GM21786 (cell line): ENCODE measurements around the gene TASP1.
A peak's percentile ranks its signal among the peaks of the same experiment; 100 is the strongest.

Experiments used
- ATAC-seq: cut with Tn5 transposase; IDR thresholded peaks from one replicate; pipeline ENCODE4 v1.9.1; 2021; ENCODE audit not compliant: unreplicated experiment

The TASP1 gene

DNA sequence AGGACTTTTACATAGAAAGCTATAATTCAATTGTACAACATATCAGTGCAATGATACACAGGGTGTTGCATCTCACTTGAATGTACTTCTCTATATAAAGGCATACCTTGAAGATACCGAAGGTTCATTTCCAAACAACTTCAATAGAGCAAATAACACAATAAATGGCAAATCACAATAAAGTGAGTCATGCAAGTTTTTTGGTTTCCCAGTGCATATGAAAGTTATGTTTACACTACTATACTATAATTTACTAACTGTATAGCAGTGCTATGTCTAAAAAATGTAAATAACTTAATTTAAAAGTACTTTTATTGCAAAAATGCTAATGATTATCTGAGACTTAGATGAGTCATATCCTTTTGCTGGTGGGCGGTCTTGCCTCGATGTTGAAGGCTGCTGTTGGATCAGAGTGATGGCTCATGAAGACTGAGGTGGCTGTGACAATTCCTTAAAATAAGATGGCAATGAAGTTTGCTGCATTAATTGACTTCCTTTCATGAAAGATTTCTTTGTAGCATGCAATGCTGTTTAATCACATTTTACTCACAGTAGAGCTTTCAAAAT, 188.8 kb downstream of the TASP1 start:
- ATAC-seq, result no peak

DNA sequence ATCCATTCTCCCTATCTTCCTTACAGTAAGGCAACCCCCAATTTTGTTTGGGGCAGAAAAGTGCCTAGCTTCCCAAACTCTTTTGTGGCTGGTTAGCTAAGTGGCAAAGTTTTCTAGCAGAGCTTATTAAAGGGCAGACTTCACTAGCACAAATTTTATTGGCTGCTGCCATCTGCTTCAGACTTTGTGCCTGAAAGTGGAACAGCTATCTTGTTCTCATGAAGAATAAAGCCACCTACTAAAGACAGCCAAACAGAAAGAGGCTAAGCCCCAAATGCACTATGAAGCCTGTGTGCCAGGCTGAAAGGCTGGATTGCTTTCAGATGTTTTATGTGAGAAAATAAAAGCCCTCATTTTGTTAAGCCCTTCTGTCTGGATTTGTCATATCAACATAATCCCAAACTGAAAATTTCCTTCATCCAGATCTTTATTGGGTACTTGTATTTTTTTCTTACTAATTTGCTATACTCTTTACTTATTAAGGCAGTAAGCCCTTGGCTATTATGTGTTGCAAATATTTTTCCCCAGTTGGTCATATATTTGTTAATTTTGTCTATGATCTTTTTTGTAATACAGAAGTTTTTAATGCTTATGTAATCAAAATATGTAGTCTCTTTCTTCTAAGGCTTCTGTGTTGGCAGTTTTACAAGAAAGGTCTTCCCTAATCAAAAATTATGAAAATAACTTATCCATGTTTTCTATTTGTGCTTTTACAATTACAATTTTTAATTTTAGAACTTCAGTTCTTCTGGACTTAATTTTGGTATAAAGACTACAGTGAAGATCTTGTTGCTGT, 191.1 kb downstream of the TASP1 start:
- no peak for ATAC-seq

DNA sequence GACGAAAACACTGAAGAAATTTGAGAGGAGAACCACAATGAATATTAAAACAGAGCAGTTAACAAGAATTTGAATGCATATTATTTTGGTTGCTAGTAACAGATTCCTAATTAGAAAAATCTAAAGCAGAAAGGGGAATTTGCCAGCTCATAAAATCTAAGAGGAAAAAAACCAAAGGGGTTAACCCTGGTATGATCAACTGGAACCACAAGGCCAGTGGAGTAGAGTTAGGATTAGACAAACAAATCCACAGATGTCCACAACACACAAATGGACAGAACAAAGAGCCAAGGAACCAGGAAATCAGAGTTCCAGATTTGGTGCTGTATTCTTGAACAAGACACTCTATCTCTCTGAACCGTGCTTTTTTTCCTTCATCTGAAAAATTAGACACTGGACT, 195.0 kb downstream of the TASP1 start:
- no peak for ATAC-seq

DNA sequence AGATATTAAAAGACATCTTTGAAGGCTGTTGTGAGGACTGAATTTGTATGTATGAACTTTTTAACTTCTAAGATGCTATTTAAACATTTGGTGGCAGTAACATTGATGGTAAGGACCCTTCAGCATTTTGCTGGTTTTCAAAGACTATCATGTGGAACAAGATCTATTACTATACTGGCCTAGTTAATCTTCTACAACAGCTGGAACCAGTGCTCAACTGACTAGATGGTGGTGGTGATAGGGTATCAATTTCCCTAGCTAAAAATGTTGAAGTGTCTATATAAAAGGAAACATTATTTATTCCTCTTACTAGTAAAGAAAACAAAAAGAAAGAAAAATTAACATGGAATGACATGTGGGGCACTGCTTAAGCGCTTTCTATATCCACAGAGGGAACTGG, 195.7 kb downstream of the TASP1 start:
- ATAC-seq, result no peak

DNA sequence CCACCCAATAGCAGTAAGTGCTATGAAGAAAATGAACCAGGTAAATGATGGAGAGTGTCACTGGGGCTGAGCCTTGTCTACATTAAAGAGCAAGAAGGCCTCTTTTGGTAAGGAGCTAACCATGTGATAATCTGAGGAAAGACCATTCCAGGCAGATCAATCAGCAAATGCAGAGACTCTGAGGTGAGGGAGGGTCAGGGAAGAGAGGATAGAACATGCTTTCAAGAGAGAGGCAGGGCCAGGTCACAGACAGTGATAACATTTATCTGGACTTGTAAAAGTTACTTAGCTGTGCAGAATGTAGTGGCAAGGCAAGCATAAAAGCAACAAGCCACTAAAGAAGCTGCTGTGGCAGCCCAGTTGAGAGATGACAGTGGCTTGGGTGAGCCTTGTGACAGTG, 197.3 kb downstream of the TASP1 start:
- no peak for ATAC-seq

DNA sequence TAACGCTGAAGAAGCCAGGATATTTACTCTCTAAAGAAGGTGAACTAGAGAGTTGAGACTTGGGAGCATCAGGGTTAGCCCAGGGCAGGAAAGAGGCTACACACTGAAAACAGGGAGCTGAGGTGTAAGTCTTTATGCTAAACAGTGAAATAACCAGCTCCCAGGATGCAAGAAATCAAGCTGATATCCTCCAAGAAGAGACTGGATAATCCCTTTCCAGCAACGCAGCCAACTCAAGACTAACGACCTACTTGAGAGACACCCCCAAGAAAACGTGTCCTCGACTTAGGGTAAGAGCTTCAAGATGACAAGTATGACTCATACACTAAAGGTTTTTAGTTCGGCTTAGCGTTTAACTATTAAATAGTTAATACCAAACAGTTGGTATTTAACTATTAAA, 202.2 kb downstream of the TASP1 start:
- ATAC-seq, result no peak

DNA sequence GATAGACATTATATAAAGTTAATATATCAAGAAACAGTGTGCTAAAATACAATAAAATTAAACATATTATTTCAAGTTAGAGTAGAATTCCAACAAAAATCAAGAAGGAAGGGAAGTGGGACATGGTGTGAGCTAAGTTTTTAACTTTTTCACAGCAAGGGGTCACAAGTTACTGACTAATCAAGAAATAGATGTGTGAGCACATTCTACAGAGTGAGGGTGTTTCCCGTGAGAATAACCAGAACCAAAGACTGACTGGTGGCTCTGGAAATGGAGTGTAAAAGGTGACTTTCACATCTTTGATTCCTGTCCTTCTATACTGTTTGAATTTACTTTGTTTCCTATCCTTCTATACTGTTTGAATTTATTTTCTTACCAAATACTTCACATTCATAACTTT, 206.6 kb downstream of the TASP1 start:
- ATAC-seq, result no peak

DNA sequence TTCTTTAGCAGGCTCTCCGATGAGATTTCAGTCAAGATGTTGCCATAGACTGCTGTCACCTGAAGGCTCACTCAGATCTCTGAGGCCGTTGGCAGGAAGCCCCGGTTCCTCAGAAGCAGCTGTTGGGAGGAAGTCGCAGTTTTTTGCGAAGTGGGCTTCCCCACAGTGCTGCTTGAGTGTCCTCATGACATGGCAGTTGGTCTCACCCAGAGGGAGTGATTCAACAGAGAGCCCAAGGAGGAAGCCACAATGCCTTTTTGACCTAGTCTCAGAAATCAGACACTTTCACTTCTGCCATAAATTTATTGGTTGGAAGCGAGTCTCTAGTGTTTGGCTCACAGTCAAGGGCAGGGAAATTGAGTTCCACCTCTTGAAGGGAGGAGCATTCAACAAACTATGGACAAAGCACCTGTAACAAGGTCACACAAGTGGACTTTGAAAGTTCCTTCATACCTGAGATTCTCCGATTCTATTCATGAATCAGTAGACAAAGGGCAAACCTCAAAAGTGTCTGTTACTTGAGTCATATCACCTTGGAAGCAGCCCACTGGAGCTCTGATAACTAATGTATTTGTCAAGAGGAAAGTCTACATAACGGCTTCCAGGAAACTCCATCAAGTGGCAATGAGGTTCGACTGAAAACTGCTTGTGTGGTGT, 208.3 kb downstream of the TASP1 start:
- ATAC-seq, result peak; percentile 88

DNA sequence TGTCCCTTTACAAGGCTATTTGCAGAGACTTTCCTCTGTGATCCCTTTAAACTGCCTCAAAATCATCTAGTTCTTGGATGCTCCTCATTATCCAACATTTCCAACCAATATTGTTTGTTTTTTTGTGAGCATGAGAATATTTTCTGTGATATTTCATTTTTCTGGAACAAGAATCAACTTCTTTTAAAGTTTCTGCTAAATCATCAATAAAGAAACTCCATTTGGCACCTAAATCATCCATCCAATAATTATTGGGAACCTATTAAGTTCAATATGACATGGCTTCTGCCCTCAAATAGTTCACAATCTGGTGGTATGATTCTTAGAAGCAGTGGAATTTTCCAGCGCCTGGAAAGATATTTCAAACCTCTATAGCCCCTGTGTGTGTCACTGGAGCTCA, 210.0 kb downstream of the TASP1 start:
- ATAC-seq, result no peak

DNA sequence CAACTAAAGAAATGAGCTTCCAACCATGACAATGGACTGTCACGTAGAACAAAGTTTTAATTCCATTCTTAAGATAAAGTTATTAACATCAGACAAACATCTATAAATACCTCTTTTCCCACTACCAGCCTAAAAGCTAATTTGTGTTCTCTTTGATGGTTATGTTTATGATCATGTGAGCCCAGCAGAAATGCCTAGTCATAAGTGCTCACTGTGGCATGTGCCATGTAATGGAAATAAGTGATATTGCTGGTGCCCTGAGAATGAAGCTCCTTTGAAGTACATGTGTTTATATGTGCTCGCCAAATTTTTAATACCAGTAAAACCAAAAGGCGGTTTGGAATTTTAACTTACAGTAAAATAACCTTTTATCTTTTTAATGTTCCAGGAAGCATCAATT, 211.9 kb downstream of the TASP1 start:
- ATAC-seq, result no peak

DNA sequence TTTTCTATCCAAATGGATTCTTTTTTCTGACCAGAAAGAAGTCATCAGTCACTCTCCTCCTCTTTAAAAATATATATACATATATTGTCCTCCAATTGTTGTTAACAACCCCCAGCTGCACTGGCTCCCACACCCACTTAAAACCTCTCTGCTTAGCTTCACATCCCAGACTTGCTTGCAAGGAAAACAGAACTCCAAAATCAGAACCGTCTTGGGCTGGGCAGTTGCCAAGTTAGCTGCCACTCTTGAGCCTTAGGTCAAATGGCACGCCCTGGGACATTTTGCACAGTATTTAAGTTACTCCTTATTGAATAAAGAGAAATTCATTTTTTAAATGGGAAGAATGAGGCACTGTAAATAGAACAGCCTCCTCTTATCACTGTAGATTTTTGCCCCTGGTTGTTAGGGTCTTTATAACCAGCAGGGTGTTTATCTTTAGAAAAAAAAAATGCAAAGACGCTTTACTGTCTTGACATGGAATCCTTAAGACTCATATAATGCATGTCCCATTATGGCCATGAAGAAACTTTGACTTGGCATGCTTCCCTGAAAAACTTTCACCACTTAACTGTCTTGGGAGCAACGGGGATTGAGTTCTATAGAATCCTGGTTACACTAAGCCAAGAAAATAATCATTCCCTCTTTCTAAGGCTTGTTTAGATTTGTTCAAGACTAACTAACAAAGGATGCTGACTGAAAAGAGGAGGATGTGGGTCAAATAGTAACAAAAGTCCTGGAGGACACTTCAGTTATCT, 213.2 kb downstream of the TASP1 start:
- no peak for ATAC-seq

DNA sequence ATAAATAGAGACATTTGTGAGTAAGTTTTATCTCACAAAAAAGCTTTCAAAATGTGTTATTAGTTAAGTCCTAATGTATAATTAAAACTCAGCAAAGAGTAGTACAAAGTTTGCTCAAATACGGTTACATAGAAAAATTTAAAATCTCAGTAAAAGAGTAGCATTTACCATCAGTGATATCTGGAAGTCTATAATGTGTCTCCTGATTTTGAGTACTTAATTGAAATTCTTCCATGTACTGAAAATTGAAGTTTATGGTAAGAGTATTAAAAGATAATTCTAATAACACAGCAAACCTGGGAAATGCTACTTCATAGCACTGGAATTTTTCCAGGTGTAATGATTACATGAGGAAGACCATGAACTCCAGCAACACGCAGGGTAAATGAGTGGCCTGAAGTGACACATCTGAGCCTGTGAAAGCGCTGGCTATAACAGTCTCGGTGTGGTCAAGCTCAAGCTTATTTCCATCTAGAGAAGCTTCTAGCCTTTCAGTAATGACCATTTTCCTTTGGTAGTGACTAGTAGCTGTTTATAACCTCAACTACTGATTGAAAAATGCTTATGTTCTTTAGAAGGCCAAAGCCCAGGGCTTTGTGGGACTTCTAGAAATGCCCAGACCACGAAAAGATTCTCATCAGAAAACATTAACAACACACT, 214.4 kb downstream of the TASP1 start:
- ATAC-seq, result no peak

DNA sequence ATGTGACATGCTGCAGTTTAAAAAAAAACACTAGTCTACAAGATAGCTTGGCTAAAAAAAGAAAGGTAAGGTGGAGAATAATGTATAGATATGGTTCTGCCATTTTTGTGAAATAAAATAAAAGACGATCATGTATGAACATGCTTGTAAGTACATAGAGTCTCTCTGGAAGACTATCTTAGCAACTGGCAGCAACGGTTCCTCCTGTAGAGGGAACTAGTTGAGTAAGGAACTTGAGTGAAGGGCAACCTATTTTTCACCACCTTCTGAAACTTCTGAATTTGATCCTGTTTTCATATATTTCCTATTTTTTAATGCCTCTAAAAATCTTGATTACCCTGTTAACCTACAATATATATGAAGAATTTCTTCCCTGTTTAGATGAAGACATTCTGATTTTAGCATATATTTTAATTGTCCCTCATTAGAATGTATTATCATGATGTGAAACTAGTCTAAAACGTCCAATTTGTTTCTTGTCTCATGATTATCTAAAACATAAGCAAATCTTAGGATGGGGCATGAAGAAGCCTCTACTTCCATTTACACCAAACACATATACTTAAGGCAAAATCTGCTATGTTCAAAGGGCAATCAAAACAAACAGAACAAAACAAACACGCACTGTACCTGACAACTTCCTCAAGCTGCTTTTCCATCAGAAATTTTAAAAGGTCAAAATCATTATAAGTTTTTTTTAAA, 215.1 kb downstream of the TASP1 start:
- no peak for ATAC-seq

DNA sequence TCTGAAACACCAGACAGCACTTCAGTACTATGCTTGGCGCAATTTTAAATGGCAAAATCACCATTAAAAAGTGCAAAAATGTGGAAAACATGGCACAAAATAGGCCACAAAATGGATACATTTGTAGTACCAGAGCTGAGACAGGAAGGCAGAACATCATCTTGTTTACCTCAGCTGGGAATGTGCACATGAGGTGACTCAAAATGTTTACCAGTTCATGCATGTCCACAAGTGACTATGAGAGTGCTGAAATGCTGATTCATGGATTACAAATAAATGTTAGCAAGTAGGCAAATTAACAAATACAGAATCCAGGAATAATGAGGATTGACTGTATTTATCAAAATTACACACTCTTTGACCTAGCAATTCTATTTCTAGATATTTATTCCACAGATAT, 216.1 kb downstream of the TASP1 start:
- ATAC-seq, result no peak

DNA sequence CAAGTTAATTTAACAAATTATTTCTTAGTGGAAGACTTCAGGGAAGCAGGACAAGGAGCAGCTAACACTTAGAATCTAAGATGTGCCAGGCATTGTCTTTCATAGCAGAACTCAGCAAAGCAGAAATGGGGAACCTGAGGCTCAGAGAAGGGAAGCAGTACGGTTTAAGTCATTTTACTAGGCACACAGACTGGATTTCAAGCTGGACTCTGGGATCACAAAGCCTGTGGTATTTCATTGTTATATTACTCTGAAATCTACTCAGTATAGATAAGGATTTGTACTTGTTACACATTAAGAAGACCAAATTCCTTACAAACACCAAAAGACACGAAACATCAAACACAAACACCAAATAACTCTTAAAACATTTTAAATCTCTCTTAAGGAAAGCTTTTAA, 218.1 kb downstream of the TASP1 start:
- ATAC-seq, result no peak

DNA sequence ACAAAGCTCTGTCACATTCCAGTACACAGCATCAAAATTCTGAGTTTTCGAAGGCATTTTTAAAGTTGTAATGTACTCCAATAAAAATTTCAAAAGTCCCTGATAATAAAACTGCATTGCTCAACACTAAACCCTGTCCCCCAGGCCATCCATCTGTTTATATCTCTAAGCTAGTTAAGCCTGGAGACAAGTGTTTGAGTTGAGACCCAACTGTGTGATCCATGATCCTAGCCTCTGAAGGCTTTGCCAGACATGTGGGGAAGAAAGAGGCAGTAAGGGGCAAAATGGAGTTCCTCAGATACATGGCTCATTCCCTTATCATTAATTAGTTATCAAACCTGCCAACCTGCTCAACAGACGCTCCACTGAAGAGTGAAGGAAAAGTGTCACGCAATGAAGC, 219.3 kb downstream of the TASP1 start:
- no peak for ATAC-seq

DNA sequence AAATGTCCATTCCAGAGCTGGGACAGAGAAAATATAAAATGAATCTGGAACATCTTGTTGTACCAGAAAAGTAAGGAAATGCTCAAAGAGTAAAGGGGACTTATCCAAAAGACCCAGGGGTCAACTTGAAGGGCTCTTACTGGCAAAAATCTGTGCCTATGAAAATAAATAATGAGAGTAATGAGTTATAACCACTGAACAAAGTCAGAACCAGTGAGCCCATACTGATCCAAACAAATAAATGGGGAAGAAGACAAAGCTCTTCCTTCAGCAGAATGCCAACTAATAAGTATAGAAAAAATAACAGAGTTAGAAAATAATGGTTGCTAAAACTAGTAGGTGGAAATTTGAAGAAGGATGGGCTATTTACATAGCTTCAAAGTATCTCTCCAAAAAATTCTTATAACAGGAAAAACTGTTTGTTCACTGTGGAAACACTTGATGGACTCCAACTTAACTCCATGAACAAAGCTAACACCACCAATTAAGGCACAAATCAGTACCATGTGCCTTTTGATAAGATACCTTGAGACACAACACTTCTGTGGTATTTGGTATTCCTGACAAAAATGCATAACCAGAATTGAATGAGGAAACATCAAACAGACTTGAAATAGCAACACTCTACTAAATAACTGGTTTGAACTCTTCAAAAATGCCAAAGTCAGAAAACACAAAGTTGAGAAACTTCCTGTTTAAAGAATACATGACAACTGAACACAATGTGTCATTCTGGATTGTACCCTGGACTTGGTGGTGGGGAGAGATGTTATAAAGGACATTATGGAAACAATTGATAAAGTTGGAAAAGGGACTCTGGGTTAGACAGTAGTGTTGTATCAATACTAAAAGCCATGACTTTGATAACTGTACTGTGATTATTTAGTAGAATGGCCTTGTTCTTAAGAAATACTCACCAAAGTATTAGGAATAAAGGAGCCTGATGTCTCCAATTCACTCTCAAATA, 220.2 kb downstream of the TASP1 start:
- ATAC-seq, result no peak

DNA sequence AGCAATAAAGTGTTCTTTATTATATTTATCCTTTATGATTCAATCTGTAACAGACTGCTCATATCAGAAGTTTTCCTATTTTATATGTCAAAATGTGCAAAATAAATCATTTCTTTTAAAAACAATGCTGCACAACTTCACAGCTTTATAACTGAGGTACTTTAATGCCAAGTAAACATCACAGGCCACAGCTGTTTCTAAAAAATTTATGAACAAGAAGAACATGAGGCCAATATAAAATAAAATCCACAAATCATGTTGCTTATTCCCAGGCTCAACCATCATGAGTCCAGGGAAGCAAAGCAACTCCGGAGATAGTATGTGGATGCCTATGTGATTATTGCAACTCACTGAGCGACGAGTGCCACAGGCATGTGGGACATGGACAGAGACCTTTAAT, 222.2 kb downstream of the TASP1 start:
- ATAC-seq, result no peak

DNA sequence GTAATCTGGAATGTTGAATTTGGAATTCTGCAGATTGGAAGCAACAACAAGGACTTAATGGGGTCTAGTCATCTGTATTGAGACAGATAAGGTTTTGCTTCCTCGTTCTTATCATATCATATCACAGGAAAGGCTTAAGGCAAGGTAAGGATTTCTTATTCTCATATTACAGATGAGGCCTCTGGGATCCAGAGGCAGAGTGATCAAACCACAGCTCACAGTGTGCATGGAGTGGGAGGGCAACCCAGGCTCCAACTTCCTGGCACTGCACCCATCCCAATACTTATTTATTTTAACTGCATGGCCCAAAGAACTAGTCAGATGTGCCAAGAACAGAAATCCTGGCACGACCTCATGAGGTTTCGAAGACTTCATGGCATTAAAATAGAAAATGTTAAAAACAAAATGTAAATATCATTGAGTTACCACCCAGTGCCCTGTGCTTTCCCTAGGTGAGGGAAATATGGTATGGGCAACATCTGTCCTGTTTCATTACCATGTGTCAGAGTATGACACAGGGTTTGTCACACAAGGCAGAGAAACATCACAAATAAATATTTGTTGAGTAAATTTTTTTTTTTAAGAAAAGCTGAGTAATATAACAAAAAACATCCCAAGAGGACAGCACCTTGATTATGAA, 225.8 kb downstream of the TASP1 start:
- no peak for ATAC-seq
